ENCODE results near the gene MPP2.

MPP2 gene

DNA sequence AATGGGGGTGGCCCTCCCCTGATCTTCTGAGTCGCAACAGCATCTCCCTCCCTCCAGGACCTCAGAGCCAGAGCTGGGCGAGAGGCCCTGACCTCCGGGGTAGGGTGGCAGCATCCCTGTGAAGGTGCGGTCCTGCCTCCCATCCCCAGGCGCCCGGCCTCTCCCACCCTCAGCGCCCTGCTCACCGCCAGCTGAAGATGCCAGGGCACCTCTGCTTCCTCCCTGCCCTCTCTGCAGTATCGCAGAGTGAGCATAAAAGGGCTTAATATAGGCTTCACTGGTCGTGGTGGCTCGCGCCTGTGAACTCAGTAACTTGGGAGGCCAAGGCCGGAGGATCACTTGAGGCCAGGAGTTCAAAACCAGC lies 10.7 kb upstream of the MPP2 start:
- H3F3A ChIP-seq (ENCODE audit: low read depth) = no peaks in the 10 kb centered on the region
- no peaks in the 10 kb centered on the region for H3K9me2 ChIP-seq (replicated peaks; ENCODE audit: low read depth, low read length)
- H3K27me3 ChIP-seq (ENCODE audit: insufficient read depth, low read length, poor library complexity, severe bottlenecking) = no peaks in the 10 kb centered on the region
- H3K9ac ChIP-seq (ENCODE audit: low read depth, low read length, poor library complexity, severe bottlenecking) = peak overlapping the region; percentile 78
- H3K4me2 ChIP-seq (ENCODE audit: low read depth, low read length, poor library complexity, severe bottlenecking) = peak overlapping the region; percentile 73
- no peaks in the 10 kb centered on the region for H3K36me3 ChIP-seq (ENCODE audit: insufficient read depth, low read length)
- H2AFZ ChIP-seq (ENCODE audit: low read length) = peak overlapping the region; percentile 93
- H3K4me3 ChIP-seq (ENCODE audit: low read length, poor library complexity, severe bottlenecking) = peak overlapping the region; percentile 80
- peaks cover 8% of the 10 kb centered on the region; the same call in 1 of the 2 replicates for H3K79me2 ChIP-seq (ENCODE audit: insufficient read depth, low read length)
- TF ChIP-seq EZH2phosphoT487 (IDR thresholded peaks at IDR 0.05; ENCODE audit: borderline replicate concordance) = no peak
- TF ChIP-seq, protein P1, sequence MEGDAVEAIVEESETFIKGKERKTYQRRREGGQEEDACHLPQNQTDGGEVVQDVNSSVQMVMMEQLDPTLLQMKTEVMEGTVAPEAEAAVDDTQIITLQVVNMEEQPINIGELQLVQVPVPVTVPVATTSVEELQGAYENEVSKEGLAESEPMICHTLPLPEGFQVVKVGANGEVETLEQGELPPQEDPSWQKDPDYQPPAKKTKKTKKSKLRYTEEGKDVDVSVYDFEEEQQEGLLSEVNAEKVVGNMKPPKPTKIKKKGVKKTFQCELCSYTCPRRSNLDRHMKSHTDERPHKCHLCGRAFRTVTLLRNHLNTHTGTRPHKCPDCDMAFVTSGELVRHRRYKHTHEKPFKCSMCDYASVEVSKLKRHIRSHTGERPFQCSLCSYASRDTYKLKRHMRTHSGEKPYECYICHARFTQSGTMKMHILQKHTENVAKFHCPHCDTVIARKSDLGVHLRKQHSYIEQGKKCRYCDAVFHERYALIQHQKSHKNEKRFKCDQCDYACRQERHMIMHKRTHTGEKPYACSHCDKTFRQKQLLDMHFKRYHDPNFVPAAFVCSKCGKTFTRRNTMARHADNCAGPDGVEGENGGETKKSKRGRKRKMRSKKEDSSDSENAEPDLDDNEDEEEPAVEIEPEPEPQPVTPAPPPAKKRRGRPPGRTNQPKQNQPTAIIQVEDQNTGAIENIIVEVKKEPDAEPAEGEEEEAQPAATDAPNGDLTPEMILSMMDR (conservative IDR thresholded peaks at IDR 0.05; ENCODE audit: low read length) = no peak
- H3K9me3 ChIP-seq (ENCODE audit: insufficient read depth, low read depth, low read length) = no peaks in the 10 kb centered on the region
- no peaks in the 10 kb centered on the region for H4K20me1 ChIP-seq (ENCODE audit: insufficient read depth, low read length, poor library complexity, severe bottlenecking)
- peaks cover 26% of the 10 kb centered on the region for H3K4me1 ChIP-seq (ENCODE audit: insufficient read depth, low read length, poor library complexity, severe bottlenecking)

DNA sequence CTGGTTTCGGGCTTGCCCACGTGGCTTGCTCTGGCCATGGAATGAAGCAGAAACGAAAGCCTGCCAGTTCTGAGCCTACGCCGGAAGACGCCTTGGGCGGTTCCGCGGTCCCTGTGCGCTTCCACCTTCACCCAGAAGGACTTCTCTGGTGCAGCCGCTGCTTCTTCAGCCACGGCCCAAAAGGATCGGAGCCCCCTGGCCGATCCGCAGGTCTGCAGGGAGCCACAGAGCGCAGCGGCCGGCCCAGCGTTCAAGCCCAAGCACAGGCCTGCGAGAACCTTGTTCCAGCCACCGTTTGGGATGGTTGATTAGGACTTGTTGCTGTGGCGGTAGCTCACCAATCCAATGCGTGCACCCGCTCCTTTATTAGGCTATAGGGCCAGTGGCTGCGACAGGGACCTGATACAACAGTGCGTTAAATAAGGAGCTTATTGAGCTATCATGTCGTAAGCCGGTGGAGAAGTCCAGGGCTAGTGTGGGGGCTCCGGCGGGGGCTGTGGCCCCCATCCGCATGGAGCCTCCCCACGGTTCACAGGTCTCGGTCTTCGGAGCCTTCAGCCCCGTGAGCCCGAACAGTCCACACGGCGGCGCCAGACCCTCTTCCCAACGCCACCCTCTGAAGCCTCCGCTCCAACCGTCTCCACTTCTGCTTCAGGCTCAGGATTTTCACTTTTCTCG lies 10.2 kb upstream of the MPP2 start:
- H3K79me2 ChIP-seq (ENCODE audit: insufficient read depth, low read length) = peaks cover 8% of the 10 kb centered on the region; the same call in 1 of the 2 replicates
- no peaks in the 10 kb centered on the region for H3K36me3 ChIP-seq (ENCODE audit: insufficient read depth, low read length)
- H2AFZ ChIP-seq (ENCODE audit: low read length) = peak overlapping the region; percentile 93
- no peaks in the 10 kb centered on the region for H3K9me2 ChIP-seq (replicated peaks; ENCODE audit: low read depth, low read length)
- no peaks in the 10 kb centered on the region for H4K20me1 ChIP-seq (ENCODE audit: insufficient read depth, low read length, poor library complexity, severe bottlenecking)
- H3K9ac ChIP-seq (ENCODE audit: low read depth, low read length, poor library complexity, severe bottlenecking) = peak overlapping the region; percentile 78
- no peaks in the 10 kb centered on the region for H3K27me3 ChIP-seq (ENCODE audit: insufficient read depth, low read length, poor library complexity, severe bottlenecking)
- peaks cover 26% of the 10 kb centered on the region for H3K4me1 ChIP-seq (ENCODE audit: insufficient read depth, low read length, poor library complexity, severe bottlenecking)
- TF ChIP-seq, protein P1 (conservative IDR thresholded peaks at IDR 0.05; ENCODE audit: low read length) = peak; percentile 67
- no peak for TF ChIP-seq EZH2phosphoT487 (IDR thresholded peaks at IDR 0.05; ENCODE audit: borderline replicate concordance)
- no peaks in the 10 kb centered on the region for H3F3A ChIP-seq (ENCODE audit: low read depth)
- H3K4me3 ChIP-seq (ENCODE audit: low read length, poor library complexity, severe bottlenecking) = peak overlapping the region; percentile 80
- H3K4me2 ChIP-seq (ENCODE audit: low read depth, low read length, poor library complexity, severe bottlenecking) = peak overlapping the region; percentile 73
- H3K9me3 ChIP-seq (ENCODE audit: insufficient read depth, low read depth, low read length) = no peaks in the 10 kb centered on the region

DNA sequence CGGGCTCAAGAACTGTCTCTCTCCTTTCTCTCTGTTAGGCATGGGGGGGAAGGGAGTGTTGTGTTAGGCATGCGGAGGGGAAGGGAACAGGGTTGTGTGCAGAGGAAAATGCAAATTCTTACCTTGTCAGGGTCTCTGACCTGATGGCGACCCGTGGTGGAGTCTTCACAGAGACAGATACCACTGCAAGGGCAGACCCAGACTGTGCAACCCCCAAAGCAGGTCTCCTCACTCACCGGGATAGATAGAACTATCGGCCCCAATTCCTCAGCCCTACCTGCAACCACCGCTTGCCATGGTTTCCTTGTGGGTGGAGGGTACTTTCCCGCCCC lies 9.6 kb upstream of the MPP2 start:
- H3F3A ChIP-seq (ENCODE audit: low read depth) = no peaks in the 10 kb centered on the region
- peak overlapping the region; percentile 73 for H3K4me2 ChIP-seq (ENCODE audit: low read depth, low read length, poor library complexity, severe bottlenecking)
- no peaks in the 10 kb centered on the region for H4K20me1 ChIP-seq (ENCODE audit: insufficient read depth, low read length, poor library complexity, severe bottlenecking)
- H3K79me2 ChIP-seq (ENCODE audit: insufficient read depth, low read length) = peaks cover 8% of the 10 kb centered on the region; the same call in 1 of the 2 replicates
- H3K9me2 ChIP-seq (replicated peaks; ENCODE audit: low read depth, low read length) = no peaks in the 10 kb centered on the region
- peak overlapping the region; percentile 78 for H3K9ac ChIP-seq (ENCODE audit: low read depth, low read length, poor library complexity, severe bottlenecking)
- TF ChIP-seq, protein P1 (conservative IDR thresholded peaks at IDR 0.05; ENCODE audit: low read length) = no peak
- TF ChIP-seq EZH2phosphoT487 (IDR thresholded peaks at IDR 0.05; ENCODE audit: borderline replicate concordance) = no peak
- H3K4me3 ChIP-seq (ENCODE audit: low read length, poor library complexity, severe bottlenecking) = peak overlapping the region; percentile 80
- H3K9me3 ChIP-seq (ENCODE audit: insufficient read depth, low read depth, low read length) = no peaks in the 10 kb centered on the region
- peak overlapping the region; percentile 93 for H2AFZ ChIP-seq (ENCODE audit: low read length)
- peaks cover 26% of the 10 kb centered on the region for H3K4me1 ChIP-seq (ENCODE audit: insufficient read depth, low read length, poor library complexity, severe bottlenecking)
- H3K27me3 ChIP-seq (ENCODE audit: insufficient read depth, low read length, poor library complexity, severe bottlenecking) = no peaks in the 10 kb centered on the region
- H3K36me3 ChIP-seq (ENCODE audit: insufficient read depth, low read length) = no peaks in the 10 kb centered on the region

Measured in Loucy (cell line).